NCI-H460 (cell line): ENCODE data around the gene SGPL1. TPM values are rescaled to one million over a fixed set of nuclear protein-coding genes. Genes with fewer than 3 reads are reported as not detected.

ENCODE experiments used
- DNase-seq: peaks from one replicate; pipeline ENCODE4 v3.0.0-alpha.2; 2016; ENCODE audit warnings: low read depth; ENCODE audit errors: extremely low read depth
- total RNA-seq: library from RNA; depleted of rRNA; stranded (reverse); fragments of >200 nt; shearing (Covaris generic); gene quantifications from 2 replicates; pipeline ENCODE4 v1.2.3, GENCODE V29; 2014

Gene SGPL1
- total RNA-seq, 1 experiment from 2014 or later: 65.3 TPM

DNA sequence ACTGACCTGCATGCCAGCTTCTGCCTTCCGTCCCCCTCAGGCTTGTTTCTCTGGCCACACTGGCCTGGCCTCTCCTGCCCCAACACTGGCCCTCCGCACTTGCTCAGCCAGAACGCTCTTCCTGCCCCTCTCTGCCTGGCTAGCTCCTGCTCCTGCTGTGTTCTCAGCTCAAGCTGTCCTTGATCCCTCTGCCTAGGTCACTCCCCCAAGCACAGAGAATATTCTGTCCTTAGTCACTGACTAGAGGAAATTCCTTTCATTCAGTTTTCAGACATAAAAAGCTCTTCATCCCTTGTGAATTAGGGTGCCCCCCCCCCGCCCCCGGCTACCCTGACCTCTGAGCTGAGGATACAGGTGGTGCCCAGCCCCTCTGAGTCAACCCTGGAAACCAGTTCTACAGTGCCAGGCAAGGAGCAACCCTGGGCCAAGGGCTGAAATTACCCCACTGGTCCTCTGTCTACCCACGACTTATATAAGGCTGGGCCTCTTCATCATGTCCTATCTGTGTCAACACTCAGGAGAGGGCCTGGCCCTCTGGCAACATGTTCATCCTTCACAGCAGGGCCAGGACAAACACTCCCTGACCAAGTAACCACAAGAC lies 6.6 kb upstream of the SGPL1 start:
- no peak for DNase-seq

DNA sequence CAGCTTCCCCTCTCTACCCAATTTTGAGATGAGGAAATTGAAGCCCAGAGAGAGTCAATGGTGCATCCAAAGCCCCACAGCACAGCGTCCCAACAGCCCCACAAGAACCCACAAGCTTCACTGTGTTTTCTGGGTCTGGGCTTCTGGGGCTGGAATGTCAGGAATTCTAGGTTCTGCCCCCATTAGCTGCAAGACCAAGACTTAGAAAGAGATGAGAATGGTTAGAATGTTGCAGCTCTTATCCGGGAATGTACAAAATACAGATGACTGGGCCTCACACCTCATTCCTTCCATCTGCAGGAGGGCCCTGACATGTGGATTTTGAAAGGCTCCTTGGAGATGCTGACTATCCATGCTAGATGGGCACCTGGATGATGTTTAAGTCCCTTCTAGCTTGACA lies 6.0 kb upstream of the SGPL1 start:
- DNase-seq: no peak

DNA sequence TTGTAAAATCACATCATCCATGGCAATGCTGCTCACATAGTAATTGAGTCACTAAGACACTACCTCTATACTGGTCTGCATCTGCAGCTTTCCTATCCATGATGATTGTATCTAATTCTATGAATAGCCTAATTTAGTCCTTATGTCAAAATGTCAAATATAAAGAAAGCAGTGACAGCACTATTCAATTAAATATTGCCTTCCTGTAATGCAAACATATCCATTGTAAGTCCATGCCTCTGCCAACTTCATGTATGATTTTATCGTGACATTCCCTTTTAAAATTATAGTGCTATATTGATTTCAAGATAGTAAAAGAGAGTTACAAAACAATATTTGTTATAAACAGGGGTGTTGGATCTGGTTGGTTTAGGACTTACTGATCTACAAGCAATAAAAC lies 4.8 kb upstream of the SGPL1 start:
- no peak for DNase-seq

DNA sequence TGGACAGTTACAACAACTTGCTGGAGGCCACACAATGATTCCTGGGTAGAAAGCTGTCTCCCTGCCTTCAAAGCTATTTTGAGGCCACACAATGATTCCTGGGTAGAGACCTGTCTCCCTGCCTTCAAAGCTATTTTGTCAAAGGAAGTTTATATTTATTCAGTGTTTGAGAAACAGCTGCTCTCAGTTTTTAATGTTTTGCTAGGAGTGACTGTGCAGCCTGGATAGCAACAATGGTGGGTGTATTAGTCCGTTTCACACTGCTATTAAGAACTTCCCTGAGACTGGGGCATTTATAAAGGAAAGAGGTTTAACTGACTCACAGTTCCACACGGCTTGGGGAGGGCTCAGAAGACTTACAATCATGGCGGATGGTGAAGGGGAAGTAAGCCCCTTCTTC lies 3.9 kb upstream of the SGPL1 start:
- no peak for DNase-seq

DNA sequence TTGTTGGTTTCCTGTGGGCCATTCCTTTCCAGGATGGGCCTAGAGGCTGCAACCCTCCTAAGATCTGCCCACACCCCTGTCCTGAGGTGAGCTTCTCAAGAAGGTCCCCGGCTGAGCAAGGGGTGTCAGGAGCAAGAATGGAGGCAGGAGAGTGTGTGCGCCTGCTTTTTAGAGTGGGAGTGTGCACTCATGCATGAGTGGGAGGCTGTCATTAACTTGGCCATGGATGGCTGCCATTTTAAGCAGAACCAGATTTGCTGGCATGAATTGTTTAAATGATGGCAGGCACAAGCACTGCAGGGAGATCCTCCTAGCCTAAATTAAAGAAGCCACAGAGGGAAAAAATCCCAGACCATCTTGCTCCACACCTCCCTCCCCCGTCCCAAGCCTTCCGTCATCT lies 2.9 kb upstream of the SGPL1 start:
- DNase-seq: no peak

DNA sequence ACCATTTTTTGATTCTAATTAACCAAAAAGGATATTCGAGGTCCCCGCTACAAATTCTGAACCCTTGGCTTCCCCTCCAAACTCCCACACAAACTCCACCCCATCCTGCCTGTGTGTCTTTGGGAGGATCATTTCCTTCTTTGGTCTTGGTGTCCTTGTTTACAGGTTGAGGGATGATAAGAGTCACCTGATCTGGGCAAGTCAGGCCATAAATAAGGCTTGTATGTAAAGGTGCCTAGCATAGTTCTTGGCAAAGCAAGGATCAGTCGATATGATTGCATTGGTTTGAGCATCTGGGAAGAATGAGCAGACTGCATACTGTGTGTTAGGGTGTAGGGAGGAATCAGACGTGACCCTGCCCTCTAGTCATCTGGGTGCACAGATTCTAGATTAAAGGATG lies 1.6 kb upstream of the SGPL1 start:
- DNase-seq: no peak

DNA sequence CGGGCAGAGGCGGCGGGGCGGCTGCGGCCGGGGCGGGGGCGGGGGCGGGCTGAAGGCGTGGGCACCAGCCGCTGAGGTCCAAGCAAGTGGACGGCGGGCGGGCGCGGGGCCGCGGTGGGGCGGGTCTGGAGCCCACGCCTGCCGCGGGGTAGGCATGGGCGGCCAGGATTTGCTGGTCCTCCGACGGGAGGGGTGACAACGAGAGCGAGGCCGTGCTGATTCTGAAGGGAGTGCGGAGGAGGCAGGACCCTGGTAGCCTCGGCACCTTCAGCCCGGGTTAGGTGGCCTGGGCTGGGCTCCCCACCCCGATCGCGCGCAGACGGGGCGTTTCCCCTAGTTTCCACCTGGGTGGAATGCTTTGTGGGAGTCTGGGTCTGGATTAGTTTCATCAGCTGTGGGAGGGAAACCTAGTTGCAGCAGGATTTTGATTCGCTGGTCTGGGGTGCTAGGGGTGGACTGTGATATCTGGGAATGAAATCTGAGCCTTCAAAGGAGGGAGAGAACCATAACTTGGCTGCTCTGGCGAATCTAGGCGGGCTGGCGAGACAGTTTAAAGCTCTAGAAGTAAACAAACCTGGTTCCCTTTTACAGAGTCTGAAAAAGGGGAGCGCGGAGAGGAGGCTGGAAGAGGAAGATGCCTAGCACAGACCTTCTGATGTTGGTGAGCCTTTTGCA lies 609 bp downstream of the SGPL1 start:
- DNase-seq: peak; percentile 69

DNA sequence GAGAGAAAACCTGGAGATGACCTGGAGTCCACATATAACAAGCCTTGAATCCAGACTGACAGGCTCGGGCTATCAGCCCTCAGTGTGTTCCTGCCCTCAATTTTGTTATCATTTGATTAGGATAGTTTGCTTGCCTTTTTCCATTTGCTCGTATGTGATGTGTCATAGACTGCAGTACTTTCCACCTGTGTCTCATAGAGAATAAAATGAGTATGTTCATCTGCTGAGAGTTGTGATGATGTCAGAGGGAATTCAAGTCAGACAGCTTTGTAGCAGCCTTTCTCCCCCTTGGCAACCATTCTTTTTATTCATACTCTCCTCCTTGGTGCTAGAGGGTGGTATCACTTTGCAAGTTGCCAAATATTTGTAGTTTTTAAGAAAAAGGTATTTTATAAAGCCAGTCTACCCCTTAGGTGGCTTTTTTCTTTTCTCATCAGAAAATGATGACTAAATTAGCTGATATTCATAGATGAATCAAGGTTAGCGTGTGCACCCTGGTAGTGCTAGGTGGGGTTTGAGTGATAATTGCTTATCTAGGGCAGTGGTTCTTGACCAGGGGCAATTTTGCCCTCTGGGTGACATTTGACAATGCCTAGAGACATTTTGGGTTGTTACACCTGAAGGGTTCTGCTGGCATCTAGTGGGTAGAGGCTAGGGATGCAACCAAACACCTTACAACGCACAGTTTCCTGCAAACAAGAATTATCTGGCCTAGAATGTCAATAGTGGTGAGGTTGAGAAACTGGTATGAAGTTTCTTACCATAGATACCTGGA lies 5.4 kb downstream of the SGPL1 start:
- DNase-seq: no peak

DNA sequence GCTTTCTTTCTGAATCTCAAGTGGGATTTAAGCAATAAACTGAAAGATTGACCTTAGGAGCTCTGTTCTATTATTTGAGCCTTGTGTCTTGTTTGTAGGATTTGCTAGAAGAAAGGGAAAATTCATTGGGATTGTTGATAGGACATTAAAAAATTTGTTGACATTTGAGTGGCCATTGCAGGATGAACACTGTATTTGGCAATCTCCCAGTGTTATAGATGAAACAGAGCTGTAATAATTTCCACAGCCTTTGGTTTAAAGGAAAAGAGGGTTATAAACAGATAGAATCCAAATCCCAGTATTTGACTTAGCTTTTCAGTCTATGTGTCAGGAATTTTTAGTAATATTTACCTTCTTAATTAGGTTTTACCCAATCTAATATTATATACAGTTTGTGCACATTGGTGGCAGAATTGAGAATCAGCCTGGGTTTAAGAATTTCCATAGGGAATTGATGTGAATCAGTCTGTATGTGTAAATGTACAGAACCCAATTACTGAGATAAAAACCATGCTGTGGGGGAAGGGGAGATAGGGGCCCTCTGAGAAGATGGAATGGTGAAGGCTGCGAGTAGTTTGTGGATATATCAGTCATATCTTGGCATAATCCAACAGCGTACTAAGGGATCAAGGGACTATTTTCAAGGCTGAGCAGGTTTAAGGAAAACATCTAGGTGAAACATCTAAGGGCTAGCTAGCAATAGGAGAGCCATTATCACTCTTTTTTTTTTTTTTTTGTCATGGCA lies 6.5 kb downstream of the SGPL1 start:
- DNase-seq: no peak

DNA sequence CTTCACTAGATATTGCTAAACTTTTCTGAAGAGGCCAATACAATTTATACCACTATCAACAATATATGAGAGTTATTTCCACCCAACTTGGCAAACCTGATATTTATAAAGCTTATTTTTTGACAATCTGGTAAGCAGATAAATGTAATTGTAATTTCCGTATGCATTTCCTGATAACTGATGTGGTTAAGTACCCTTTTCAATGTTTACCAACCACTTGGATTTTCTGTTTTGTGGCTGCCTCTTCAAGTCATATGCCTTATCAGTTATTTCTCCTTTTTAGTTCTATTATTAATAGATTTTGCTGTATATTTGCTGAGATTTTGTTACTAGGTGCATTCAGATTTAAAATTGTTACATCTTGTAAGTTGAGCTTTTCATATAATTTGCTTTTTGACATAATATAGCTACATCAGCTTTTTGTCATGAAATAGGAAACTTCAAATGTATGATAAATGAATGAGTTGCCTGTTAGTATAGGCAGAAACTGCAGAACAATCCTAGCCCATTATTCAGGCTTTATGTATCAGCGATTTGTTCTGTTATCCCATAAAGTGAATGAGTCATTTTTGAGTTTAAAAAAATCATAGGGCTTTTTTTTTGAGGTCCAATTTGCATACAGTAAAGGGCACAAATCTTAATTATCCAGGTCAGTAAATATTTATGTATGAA lies 11.5 kb downstream of the SGPL1 start:
- DNase-seq: no peak

DNA sequence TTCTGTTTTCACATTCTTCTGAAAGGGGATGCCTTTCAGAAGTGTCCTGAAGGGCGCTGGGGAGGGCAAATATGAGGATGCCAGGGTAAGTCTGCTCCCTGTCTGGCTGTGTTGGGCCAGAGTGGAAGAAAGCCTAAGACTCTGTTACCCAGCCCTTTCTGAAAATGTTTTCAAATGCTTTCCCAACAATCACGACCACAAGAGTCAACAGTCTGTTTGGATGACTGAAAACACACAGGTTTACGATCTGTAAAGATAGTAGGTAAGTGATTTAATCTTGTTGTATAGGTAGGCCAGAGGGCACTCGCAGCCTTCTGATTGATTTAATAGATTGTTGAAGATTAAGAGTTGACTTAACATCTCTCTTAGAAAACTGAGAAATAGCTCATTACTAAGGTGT lies 13.2 kb downstream of the SGPL1 start:
- DNase-seq: no peak

DNA sequence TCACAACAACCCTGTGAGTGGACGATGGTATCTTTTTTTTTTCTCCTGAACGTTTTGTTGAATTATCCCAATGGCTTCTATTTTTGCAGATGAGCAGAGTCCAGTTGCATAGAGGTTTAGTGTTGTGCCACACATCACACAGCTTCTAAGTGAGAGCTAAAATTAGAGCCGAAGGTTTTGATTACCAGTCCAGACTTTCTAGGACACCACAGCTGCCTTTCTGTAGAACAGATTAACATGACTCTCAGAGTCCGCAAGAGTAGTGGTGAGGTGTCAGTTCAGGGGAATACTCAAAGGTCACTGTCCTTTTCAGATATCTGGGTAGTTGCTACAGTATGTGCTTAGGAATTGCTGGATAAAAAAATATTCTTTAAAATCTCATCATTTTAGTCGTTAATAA lies 13.8 kb downstream of the SGPL1 start:
- no peak for DNase-seq

DNA sequence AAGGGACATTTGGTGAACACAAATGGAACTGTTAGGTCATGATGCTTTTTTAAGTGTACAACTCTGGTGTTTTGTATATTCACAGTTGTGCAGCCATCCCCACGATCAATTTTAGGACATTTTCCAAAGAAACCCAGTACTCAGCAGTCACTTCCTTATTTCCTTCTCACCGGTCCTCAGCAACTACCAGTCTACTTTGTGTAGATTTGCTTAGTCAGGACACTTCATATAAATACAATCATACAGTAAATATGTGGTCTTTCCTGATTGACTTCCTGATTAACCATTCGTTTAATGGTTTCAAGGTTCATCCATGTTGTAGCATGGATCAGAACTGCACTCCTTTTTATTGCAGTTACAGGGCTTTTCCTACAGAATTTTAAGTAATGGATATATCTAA lies 14.4 kb downstream of the SGPL1 start:
- no peak for DNase-seq

DNA sequence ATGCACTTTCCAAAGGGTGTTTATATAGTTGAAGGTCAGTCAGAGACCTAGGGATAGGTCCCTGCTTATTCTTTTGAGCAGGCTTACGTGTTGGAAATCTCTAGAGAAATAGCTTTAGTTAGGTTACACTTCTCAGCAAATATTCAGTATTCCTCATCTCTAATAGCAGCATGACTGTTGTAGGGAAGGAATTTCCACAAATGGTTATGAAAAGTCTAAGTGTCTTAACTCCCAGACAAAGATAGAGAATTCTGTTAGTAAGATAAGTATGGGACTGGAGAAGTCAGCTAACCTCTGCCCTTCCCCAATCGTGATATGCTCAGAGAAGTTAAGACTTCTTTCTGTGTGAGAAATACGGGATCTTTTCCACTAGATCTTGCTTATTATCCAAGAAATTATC lies 16.5 kb downstream of the SGPL1 start:
- no peak for DNase-seq

DNA sequence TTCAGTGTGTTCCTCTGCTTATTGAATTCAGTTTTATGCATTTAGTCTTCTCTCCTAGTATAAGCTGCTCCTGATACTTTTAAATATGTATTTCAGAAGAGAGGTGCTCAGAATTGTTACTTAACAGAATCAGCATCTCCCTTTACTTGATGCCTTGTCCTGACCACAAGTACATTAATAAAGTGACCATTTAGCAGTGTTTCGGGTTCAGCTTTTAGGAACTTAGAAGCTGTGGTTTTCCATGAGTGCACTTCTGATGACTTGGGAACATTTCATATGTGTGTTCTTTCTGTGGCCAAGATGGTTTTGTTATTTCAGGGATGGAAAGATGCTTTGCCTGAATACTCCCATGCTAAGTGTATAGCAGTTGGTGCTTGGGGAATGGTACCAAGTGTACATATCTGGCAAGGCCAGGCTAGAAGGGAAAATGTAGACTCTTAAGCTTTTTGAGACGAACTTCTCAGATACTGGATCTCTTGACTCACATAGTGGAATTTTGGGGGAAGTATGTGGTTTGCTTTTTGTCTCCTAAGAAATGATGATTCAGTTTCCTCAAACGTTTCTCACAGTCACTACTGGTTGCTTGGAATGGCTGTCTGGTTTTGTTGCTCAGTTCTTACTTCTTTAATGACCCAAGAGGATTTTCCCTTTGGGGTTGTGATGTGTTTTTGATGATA lies 17.2 kb downstream of the SGPL1 start:
- no peak for DNase-seq

DNA sequence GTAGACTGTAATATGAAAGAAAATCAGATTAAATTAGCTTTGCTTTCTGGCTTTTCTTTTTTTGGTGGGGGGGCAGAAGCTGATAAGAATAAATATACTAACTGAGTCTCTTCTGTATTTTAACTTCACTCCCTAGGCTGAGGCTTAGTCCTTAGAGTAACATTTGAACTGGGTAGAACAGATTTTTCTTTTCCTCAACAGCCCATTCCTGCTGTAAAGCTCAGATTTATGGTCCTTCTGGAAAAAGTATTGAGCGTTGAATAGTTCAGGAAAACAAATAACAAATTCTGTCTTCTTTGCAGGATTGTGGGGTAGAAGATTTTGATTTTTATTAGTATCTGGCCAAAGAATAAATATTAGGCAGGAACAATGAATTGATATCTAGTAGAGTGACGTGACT lies 17.9 kb downstream of the SGPL1 start:
- no peak for DNase-seq

DNA sequence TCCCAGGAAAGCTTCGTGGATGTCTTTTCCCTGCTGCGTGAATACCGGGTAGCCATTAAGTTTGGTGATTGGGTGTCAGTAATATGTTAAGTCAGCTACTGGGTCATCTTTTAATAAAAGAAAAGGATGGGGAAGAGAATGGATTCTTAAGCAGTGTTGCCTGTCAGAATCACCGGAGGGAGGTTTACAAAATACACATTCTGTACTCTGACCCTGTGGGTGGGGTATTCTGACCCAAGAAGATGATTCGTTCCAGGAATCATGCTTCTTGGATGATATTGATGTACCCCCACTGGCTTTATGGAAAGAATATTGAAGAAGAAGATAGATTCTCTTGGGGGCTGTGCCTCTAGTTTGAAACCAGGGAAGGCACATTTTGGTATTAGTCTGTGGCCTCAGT lies 18.3 kb downstream of the SGPL1 start:
- DNase-seq: no peak

DNA sequence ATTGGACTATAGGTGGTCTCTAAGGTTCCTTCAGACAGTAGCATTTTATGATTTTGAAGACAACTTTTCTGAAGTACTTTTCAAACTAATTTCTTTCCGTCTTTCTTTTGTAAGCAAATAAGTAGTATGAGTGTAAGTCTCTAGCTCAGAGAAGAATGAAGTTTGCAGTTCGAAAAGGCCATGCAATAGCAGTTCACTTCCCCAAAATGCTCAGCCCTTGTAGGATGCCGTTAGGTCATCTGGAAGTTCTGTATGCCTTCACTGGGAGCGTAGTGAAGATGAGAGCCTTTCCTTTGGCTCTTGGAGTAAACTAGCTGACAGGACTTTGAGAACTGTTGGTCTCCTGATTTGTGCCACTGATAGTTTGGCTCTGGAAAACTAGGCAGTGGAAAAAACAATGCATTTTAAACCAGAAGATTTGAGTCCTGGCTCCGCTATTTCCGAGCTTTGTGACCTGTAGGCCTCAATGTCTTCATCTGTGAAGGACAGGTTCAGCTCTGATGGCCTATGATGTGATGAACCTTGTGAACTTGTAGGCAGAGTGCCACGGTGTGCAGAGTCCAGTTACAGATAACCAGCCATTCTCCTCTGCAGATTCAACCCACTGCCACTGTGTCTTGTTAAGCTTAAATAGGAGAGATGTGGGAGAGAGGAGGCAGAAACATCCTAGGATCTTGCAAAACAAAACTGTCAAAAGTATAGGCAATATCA lies 18.8 kb downstream of the SGPL1 start:
- no peak for DNase-seq

DNA sequence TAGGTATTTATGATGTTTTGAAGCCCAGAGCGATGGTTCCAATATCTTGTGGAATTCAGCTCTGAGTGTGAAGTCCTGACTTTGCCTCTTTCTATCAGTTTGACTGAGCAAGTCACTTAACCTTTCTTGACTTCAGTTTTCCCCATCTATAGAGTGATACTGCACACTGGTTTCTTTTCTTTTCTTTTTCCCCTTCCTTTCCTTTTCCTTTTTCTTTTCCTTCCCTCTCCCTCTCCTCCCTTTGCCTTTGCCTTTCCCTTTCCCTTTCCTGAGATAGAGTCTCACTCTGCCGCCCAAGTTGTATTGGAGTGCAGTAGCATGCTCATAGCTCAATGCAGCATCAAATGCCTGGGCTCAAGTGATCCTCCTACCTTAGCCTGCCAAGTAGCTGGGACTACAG lies 20.6 kb downstream of the SGPL1 start:
- DNase-seq: no peak

DNA sequence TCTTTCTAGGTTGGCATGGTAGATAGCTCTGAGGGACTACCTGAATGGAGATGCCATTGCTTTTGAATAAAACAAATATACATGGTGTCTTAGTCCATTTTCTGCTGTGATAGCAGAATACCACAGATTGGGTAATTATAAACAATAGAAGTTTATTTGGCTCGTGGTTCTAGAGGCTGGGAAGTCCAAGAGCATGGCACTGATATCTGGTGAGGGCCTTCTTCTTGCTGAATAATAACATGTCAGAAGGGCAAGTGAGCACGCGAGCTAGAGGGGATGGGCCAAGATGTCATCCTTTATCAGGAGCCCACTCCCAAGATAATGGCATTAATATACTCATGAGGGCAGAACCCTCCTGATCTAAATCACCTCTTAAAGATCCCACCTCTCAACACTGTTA lies 21.9 kb downstream of the SGPL1 start:
- DNase-seq: no peak
